ENCODE measurements around the gene C12orf42.

The C12orf42 gene

DNA sequence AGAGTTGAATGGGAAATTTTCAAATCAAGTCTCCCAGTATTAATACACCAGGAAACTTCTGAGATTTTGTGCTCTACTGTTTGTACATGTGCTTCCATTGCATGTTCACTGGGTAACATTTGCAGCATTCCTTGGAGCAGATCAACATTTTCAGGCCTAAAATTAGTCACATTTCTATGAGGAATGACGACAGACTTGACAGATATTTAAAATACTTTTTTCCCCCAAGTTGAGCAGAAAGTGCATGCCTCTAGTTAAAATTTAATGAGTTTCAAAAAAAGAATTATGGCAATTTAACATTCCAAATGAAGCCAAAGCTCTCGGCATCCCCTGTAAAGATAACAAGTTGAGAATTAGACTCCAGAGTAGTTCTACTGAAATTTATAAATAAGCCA, 72.3 kb downstream of the C12orf42 start:
- DNase-seq = no peak
- Mint-ChIP-seq H3K9me3 (peaks cover 9% of the 10 kb centered on the region), H3K27ac (no peak overlapping the region), H3K36me3 (peaks cover 1% of the 10 kb centered on the region), H3K27me3 (no peaks in the 10 kb centered on the region), H3K4me1 (no peaks in the 10 kb centered on the region), H3K4me3 (no peak overlapping the region)
- CTCF ChIA-PET = no interaction called here

DNA sequence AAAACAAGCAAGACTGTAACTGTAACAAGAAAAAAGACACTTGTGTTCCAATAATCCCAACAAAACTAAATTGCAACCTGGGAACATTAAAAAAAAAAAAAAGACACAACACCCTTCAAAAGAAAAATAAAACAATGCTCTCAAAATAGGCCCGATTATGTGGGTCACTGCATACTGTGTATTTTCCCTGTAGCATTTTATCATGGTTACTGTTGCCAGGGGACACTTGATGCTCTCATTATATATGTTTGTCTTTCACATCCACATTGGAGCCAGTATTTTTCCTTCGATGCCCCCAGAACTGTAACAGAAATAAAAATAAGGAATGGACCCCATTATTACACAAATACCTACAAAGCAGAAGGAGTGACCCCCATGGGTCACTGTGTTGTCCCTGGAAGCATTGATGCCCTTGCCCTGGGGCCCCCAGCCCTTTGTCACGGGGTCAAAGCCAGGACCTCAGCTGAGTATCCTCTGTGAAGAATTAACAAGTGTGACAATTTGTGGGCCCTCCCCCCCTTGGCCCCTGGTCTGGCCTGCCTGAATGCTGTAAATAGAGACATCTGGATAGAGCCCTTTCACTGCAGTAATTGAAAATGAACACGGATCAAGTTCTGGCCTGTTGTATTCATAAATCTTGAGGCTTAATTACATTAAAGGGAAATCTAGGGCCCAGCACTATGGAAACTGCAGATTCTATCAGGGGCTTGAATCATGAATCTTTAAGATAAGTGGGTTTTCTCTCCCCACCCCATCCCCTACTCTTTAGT, 72.8 kb downstream of the C12orf42 start:
- no peak overlapping the region for H3K4me3 Mint-ChIP-seq
- H3K36me3 Mint-ChIP-seq = peaks cover 1% of the 10 kb centered on the region
- no peak for DNase-seq
- H3K4me1 Mint-ChIP-seq = no peaks in the 10 kb centered on the region
- H3K9me3 Mint-ChIP-seq = peaks cover 9% of the 10 kb centered on the region
- no peak overlapping the region for H3K27ac Mint-ChIP-seq
- no peaks in the 10 kb centered on the region for H3K27me3 Mint-ChIP-seq
- CTCF ChIA-PET = no interaction called here

DNA sequence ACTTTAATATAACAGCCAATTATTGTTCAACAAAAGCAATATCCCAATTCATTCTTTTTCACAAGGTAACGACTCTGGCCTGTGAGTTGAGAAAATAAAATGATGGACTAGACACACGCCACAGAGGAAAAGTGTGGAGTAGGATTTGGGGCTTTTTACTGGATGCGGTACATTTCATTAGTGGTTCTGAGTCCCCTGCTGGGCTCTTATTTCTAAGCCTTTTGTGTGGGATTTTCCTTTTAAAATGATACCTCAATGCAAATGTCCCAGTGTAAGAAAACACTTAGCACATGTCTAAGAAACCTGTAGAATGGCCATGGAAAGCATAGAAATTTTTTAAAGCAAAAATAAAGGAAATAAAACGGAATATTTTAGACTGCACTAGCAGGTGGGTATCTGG, 73.4 kb downstream of the C12orf42 start:
- no peaks in the 10 kb centered on the region for H3K36me3 Mint-ChIP-seq

DNA sequence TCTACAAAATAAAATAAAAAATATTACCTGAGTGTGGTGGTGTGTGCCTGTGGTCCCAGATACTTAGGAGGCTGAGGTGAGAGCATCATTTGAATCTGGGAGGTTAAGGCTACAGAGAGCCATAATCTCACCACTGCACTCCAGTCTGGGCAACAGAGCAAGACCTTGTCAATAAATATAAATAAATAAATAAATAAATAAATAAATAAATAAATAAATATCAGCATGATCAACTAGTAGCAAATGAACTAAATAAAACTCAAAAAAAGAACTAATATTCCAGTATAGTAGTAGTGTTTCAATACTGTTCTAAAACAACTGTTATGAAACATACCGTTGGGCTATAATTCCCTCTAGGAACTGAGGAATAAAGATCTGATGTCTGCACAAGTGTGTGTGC, 74.4 kb downstream of the C12orf42 start:
- H3K27me3 Mint-ChIP-seq = no peaks in the 10 kb centered on the region
- no peak overlapping the region for H3K27ac Mint-ChIP-seq
- no peaks in the 10 kb centered on the region for H3K4me1 Mint-ChIP-seq
- H3K36me3 Mint-ChIP-seq = no peaks in the 10 kb centered on the region
- CTCF ChIA-PET = no interaction called here
- no peak for DNase-seq
- H3K9me3 Mint-ChIP-seq = no peaks in the 10 kb centered on the region
- no peak overlapping the region for H3K4me3 Mint-ChIP-seq

More for the DNA sequence above, 73.4 kb downstream of the C12orf42 start:
- H3K9me3 Mint-ChIP-seq = peaks cover 4% of the 10 kb centered on the region
- H3K4me1 Mint-ChIP-seq = no peaks in the 10 kb centered on the region
- DNase-seq = no peak
- no peak overlapping the region for H3K4me3 Mint-ChIP-seq
- CTCF ChIA-PET = no interaction called here
- H3K27me3 Mint-ChIP-seq = no peaks in the 10 kb centered on the region
- H3K27ac Mint-ChIP-seq = no peak overlapping the region

DNA sequence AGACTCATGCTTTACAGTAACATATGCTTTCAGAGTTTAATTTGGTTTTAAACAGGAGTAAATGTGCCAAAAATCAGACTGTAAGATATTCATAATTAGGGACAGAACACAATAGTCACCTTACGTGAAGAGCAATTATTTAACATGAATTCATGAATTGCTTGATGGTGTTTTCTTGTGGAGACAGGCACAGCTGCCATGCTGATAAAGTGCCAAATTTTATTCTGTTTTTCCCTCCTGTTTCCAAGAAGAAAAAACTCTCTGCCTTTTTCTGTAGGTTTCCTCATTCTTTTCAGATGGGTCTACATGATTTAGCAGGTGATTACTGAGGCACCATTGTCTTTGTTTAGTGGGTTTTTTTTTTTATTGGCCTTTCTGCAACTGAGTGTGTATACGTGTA, 80.1 kb downstream of the C12orf42 start:
- no peak for DNase-seq
- H3K27me3 Mint-ChIP-seq = no peaks in the 10 kb centered on the region
- H3K36me3 Mint-ChIP-seq = no peaks in the 10 kb centered on the region
- CTCF ChIA-PET = no interaction called here
- no peaks in the 10 kb centered on the region for H3K9me3 Mint-ChIP-seq
- no peak overlapping the region for H3K27ac Mint-ChIP-seq
- H3K4me3 Mint-ChIP-seq = no peak overlapping the region
- no peaks in the 10 kb centered on the region for H3K4me1 Mint-ChIP-seq

DNA sequence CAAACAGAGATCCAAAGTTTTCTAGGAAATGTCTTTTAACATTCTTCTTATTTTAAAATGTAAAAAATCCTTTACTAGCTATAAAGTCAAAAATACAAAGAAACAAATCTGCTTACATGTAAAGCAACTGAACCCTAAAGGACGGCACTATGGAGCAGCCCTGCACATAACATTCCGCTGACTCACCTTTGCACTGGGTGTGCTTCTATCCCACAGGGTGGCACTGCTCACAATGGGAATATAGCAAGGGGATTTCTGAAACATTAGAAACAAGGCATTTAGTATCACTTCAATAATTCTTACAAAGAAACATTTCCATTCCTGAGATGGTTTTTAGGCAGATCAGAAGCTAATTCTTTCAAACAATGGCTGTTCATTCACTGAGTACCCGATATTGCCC, 94.3 kb downstream of the C12orf42 start:
- no peaks in the 10 kb centered on the region for H3K4me1 Mint-ChIP-seq
- DNase-seq = no peak
- H3K36me3 Mint-ChIP-seq = no peaks in the 10 kb centered on the region
- H3K27ac Mint-ChIP-seq = no peak overlapping the region
- H3K9me3 Mint-ChIP-seq = no peaks in the 10 kb centered on the region
- no peak overlapping the region for H3K4me3 Mint-ChIP-seq
- CTCF ChIA-PET = no interaction called here
- no peaks in the 10 kb centered on the region for H3K27me3 Mint-ChIP-seq

DNA sequence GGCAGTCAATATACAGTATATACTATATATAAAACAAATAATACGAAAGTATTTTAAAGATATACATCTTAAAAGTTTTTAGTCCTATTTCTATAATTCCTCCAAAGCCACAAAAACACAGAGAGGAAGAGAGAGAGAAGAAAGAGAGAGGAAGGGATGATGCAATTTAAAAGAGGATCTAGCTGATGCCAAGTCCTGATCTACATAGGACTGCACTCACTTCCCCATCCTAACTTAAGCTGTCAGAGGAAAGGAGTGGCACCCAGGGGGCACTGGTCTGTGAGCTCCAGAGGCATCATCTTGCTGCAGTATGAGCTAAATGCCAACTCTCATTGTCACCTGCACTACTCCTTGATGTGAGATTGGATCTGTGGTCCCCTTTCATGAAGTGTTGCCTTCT, 95.8 kb downstream of the C12orf42 start:
- H3K27me3 Mint-ChIP-seq = no peaks in the 10 kb centered on the region
- H3K4me3 Mint-ChIP-seq = no peak overlapping the region
- H3K9me3 Mint-ChIP-seq = no peaks in the 10 kb centered on the region
- H3K4me1 Mint-ChIP-seq = no peaks in the 10 kb centered on the region
- DNase-seq = no peak
- no peaks in the 10 kb centered on the region for H3K36me3 Mint-ChIP-seq
- no peak overlapping the region for H3K27ac Mint-ChIP-seq
- CTCF ChIA-PET = no interaction called here

DNA sequence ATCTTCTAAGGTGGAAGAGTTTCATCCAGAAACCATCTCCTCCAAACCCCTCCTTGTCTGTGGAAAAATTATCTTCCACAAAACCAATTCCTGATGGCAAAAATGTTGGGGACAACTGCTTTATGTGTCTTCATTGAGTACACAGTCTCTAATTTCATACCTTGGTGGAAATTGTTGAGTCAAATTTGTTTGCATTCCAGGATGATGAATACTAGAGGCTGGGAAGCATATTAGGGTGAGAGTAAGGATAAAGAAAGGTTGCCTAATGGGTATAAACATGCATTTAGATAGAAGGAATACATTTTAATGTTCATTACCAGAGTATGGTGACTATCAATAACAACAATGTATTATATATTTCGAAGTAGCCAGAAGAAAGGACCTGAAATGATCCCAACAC, 98.2 kb downstream of the C12orf42 start:
- H3K27me3 Mint-ChIP-seq = no peaks in the 10 kb centered on the region
- CTCF ChIA-PET = no interaction called here
- H3K4me1 Mint-ChIP-seq = no peaks in the 10 kb centered on the region
- H3K27ac Mint-ChIP-seq = no peak overlapping the region
- H3K4me3 Mint-ChIP-seq = no peak overlapping the region
- H3K9me3 Mint-ChIP-seq = no peaks in the 10 kb centered on the region
- no peak for DNase-seq
- no peaks in the 10 kb centered on the region for H3K36me3 Mint-ChIP-seq

DNA sequence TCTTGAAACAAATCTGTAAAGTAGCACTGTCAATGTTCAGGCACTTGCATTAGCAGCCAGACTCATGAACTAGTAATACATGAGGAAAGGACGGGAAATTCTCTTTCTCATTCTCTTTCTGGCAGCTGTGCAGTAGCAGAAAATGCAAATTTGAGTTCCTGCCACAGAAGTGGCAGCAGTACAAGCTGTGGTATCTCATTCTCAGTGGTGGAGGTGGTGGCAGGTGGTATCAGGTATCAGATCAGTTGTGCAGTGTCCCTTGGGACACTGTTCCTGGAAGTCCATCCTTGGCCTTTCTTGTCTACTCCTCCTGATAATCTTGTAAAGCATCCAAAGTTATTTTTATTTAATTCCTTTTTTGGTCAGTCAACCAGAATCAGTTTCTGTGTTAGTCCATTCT, 103.0 kb downstream of the C12orf42 start:
- no peak overlapping the region for H3K4me3 Mint-ChIP-seq
- H3K27me3 Mint-ChIP-seq = no peaks in the 10 kb centered on the region
- CTCF ChIA-PET = no interaction called here
- no peak overlapping the region for H3K27ac Mint-ChIP-seq
- no peak for DNase-seq
- H3K4me1 Mint-ChIP-seq = no peaks in the 10 kb centered on the region
- H3K9me3 Mint-ChIP-seq = no peaks in the 10 kb centered on the region
- no peaks in the 10 kb centered on the region for H3K36me3 Mint-ChIP-seq

DNA sequence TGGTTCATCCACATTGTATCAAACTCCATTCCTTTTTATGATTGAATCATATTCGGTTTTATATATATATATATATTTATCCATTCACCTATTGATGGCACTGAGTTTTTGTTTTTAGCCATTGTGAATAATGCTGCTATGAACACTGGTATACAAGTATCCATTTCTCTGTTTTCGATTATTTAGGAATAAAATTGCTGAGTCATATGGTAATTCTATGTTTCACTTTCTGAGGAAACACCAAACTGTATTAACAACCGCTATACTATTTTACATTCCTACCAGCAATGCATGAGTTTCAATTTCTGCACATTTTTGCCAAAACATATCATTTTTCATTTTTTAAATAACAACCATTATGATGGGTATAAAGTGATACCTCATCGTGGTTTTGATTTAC, 104.7 kb downstream of the C12orf42 start:
- Mint-ChIP-seq H3K4me1 (no peaks in the 10 kb centered on the region), H3K36me3 (no peaks in the 10 kb centered on the region)

DNA sequence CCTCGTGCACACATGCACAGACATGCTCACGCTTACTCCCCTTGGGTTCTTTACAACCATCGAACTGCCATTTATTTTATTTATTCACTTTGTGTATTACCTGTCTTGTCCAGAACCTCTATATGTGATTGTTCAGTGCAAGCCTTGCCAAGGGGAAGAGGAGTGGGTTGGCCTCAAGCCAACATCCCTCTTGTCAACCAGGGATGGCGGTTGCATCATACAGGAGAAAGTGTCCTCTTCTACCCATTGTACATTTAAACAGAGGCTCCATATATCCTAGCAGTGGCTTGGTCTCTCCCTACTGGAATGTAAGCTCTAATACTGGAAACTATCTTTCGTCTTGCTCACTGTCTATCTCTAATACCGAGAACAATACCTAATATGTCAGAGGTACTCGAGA, 108.4 kb downstream of the C12orf42 start:
- CTCF ChIA-PET = no interaction called here
- no peak overlapping the region for H3K27ac Mint-ChIP-seq
- no peaks in the 10 kb centered on the region for H3K36me3 Mint-ChIP-seq
- H3K27me3 Mint-ChIP-seq = no peaks in the 10 kb centered on the region
- no peak for DNase-seq
- no peaks in the 10 kb centered on the region for H3K4me1 Mint-ChIP-seq
- H3K9me3 Mint-ChIP-seq = no peaks in the 10 kb centered on the region
- H3K4me3 Mint-ChIP-seq = no peak overlapping the region

More for the DNA sequence above, 104.7 kb downstream of the C12orf42 start:
- Mint-ChIP-seq H3K9me3 (no peaks in the 10 kb centered on the region), H3K4me3 (no peak overlapping the region), H3K27ac (no peak overlapping the region), H3K27me3 (no peaks in the 10 kb centered on the region)
- DNase-seq = no peak
- CTCF ChIA-PET = no interaction called here

DNA sequence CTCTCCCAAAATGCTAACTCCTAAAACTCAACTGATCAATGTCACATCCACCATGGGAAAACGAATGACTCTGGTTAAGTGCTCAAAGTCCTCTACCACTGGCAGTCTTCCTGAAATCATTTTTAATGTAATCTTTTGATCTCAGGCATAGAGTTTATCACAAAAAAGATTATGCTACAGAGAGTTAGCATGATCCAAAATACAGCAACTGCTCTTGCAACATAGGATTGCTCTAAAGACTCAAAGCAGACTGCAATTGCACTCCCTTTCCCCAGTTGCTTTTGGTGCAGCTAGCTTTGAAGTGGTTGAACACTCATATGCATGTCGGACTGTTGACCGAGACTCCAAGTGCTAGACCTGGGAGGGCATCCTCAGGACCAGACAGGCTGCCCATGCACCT, 109.3 kb downstream of the C12orf42 start:
- H3K4me3 Mint-ChIP-seq = no peak overlapping the region
- H3K4me1 Mint-ChIP-seq = no peaks in the 10 kb centered on the region
- H3K27me3 Mint-ChIP-seq = no peaks in the 10 kb centered on the region
- CTCF ChIA-PET = interaction anchor here (1.0 kb wide), 1 partner anchor 60 kb away, joined by 3 read pairs; no protein-coding TSS in a partner anchor
- no peak for DNase-seq
- no peaks in the 10 kb centered on the region for H3K36me3 Mint-ChIP-seq
- no peak overlapping the region for H3K27ac Mint-ChIP-seq
- no peaks in the 10 kb centered on the region for H3K9me3 Mint-ChIP-seq

DNA sequence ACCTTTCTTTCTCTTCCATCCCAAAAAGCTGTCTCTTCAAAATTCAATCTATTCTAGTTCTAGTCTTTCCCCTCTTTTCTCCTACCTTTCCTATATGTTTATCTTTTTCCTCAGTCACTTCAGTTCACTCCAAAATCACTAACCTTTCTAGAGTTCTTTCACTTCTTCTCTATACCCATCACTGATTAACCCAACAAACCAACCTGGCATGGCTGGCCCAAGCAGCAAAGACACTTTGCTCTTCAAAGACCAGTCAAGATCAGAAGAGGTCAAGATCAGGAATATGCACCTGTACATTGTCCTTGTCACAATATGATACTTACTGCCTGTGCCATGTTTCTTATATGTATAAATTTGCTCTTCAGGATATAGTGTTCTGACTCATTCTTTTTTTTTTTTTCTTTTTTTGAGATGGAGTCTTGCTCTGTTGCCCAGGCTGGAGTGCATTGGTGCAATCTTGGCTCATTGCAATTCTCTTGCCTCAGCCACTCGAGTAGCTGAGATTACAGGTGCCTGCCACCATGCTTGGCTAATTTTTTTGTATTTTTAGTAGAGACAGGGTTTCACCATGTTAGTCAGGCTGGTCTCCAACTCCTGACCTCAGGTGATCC, 112.9 kb downstream of the C12orf42 start:
- H3K27ac Mint-ChIP-seq = no peak overlapping the region
- CTCF ChIA-PET = no interaction called here
- DNase-seq = no peak
- H3K4me3 Mint-ChIP-seq = no peak overlapping the region
- no peaks in the 10 kb centered on the region for H3K27me3 Mint-ChIP-seq
- no peaks in the 10 kb centered on the region for H3K36me3 Mint-ChIP-seq
- no peaks in the 10 kb centered on the region for H3K9me3 Mint-ChIP-seq
- no peaks in the 10 kb centered on the region for H3K4me1 Mint-ChIP-seq

DNA sequence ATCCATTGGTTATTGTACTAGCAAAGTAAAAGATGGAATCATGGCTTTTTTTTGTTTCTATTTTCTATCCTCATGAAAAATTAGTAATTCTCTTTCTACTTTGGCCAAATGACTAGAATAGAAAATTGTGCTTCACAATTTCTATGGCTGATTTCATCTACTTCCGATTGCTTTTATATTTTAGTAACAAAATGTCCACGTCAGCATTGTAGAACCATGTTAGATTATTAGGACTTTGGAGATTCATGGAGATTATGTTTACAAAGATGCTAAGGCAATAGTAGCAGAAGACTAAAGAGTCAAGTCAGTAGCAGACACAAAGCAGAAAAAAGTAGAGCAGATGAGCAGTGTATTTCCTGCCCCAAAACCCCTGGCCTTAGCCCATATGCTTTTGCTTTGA, 113.6 kb downstream of the C12orf42 start:
- H3K4me3 Mint-ChIP-seq = no peak overlapping the region
- no peaks in the 10 kb centered on the region for H3K36me3 Mint-ChIP-seq
- DNase-seq = no peak
- H3K27me3 Mint-ChIP-seq = no peaks in the 10 kb centered on the region
- CTCF ChIA-PET = no interaction called here
- no peaks in the 10 kb centered on the region for H3K4me1 Mint-ChIP-seq
- H3K9me3 Mint-ChIP-seq = no peaks in the 10 kb centered on the region
- no peak overlapping the region for H3K27ac Mint-ChIP-seq

DNA sequence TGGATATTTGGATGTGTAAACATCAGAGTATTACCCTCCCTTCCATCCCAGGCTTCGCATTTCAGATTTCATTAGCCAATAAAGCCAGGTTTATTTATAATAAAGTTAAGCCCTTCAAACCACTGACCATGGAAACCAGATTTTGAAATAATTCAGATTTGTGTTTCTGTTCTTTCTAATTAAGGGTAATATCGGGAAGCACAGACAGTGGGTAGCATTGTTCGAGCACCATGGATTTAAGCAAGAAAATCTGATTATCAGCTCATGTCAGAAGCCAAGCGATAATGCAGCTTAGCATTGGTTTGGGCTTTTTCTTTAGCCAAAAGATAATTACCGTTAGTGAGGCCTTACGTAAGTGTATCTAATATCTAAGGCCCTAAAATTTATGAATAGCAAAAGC, 116.1 kb downstream of the C12orf42 start:
- Mint-ChIP-seq H3K4me1 (no peaks in the 10 kb centered on the region), H3K27me3 (no peaks in the 10 kb centered on the region), H3K27ac (no peak overlapping the region), H3K4me3 (no peak overlapping the region), H3K36me3 (no peaks in the 10 kb centered on the region), H3K9me3 (no peaks in the 10 kb centered on the region)
- CTCF ChIA-PET = no interaction called here
- no peak for DNase-seq
